ENCODE measurements around the gene MCUB. TPM values are rescaled to one million over a fixed set of nuclear protein-coding genes. Genes with fewer than 3 reads are reported as not detected.

MCUB gene
- total and polyA plus RNA-seq, 2 donors from 2014 or later = 2.3 to 15.2 TPM

DNA sequence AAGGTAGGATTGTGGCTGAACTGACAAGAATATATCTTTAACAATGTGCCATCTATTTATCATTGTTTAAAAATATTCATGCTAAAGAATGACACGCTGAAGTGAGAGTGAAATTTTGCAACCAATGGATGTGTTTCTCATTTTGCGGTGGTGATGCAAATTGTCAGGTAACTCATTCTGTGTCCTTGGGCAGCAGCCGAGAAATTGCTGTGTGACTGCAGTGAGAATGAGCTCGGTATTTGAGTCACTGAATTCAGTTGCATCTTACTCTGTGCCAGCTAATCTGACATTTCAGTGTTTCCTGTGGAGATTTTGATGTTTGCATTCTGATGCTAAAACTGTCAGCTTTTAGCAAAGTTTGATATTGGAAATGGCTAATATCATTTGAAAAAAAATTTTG, 28.1 kb downstream of the MCUB start:
- Histone ChIP-seq H3K27ac (ENCODE audit: low read depth in 2 of 2, low read length in 2 of 2) (no peak overlapping the region), H3K4me3 (ENCODE audit: low read length in 3 of 3) (no peak overlapping the region), H3K9ac (ENCODE audit: low read length in 3 of 3) (no peak overlapping the region), H3K9me3 (ENCODE audit: control insufficient read depth in 2 of 3, insufficient read depth in 1 of 3, low read length in 3 of 3) (no peaks in the 10 kb centered on the region), H3K4me1 (ENCODE audit: control insufficient read depth in 2 of 3, insufficient read depth in 2 of 3, low read depth in 1 of 3, low read length in 3 of 3) (no peaks in the 10 kb centered on the region), H3K36me3 (ENCODE audit: control insufficient read depth in 2 of 3, insufficient read depth in 3 of 3, low read length in 3 of 3) (no peaks in the 10 kb centered on the region), H3K27me3 (ENCODE audit: control insufficient read depth, insufficient read depth, low read length) (no peaks in the 10 kb centered on the region)
- intact Hi-C loops (cut with DNase I) = no loop called here
- TF ChIP-seq, protein P1, sequence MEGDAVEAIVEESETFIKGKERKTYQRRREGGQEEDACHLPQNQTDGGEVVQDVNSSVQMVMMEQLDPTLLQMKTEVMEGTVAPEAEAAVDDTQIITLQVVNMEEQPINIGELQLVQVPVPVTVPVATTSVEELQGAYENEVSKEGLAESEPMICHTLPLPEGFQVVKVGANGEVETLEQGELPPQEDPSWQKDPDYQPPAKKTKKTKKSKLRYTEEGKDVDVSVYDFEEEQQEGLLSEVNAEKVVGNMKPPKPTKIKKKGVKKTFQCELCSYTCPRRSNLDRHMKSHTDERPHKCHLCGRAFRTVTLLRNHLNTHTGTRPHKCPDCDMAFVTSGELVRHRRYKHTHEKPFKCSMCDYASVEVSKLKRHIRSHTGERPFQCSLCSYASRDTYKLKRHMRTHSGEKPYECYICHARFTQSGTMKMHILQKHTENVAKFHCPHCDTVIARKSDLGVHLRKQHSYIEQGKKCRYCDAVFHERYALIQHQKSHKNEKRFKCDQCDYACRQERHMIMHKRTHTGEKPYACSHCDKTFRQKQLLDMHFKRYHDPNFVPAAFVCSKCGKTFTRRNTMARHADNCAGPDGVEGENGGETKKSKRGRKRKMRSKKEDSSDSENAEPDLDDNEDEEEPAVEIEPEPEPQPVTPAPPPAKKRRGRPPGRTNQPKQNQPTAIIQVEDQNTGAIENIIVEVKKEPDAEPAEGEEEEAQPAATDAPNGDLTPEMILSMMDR (IDR thresholded peaks at IDR 0.05; ENCODE audit: borderline replicate concordance, extremely low read depth, insufficient read depth) = no peak
- no peak for FAIRE-seq
- DNase-seq = no peak

DNA sequence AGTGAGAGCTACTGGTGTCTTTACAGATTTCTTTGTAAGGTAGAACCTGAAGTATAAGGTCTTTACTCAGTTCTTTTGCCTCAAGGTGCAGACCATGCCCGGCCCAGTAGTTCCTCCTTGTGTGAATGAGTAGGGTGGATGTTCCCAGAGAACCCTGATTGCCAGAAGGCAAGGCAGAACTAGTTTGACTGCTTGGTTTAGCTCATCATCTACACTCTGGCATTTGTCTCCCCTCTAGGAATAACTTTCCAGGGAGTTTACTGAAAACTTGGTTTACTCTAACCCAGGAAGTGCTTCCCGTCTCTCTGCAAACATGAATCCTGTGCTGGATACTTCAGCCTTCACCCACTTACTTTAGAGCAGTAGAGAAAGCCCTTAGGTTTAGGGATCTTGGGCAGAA, 29.1 kb downstream of the MCUB start:
- TF ChIP-seq, protein P1 (IDR thresholded peaks at IDR 0.05; ENCODE audit: borderline replicate concordance, extremely low read depth, insufficient read depth) = no peak
- Histone ChIP-seq H3K9me3 (ENCODE audit: control insufficient read depth in 2 of 3, insufficient read depth in 1 of 3, low read length in 3 of 3) (no peaks in the 10 kb centered on the region), H3K9ac (ENCODE audit: low read length in 3 of 3) (no peak overlapping the region), H3K27me3 (ENCODE audit: control insufficient read depth, insufficient read depth, low read length) (no peaks in the 10 kb centered on the region), H3K4me3 (ENCODE audit: low read length in 3 of 3) (no peak overlapping the region), H3K36me3 (ENCODE audit: control insufficient read depth in 2 of 3, insufficient read depth in 3 of 3, low read length in 3 of 3) (no peaks in the 10 kb centered on the region), H3K4me1 (ENCODE audit: control insufficient read depth in 2 of 3, insufficient read depth in 2 of 3, low read depth in 1 of 3, low read length in 3 of 3) (no peaks in the 10 kb centered on the region), H3K27ac (ENCODE audit: low read depth in 2 of 2, low read length in 2 of 2) (no peak overlapping the region)
- intact Hi-C loops (cut with DNase I) = no loop called here
- DNase-seq = no peak
- no peak for FAIRE-seq

DNA sequence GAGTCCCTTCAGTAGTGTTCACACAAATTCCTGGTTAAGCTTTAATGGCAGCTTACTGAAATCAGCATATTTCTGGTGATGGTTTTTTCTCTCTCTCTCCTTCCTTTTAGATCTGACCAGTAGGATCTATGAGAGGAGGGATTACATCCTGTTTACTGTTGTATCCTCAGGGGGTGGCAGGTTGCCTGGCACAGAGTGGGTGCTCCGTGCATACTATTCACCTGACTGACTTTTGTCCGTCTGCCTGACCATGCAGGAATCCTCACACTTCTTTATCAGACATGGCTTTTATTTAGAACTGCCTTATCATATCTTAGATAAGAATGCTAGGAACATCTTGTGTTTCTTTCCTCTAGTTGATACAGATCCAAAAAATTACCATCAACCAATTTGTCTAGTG, 29.6 kb downstream of the MCUB start:
- intact Hi-C loops (cut with DNase I) = no loop called here
- H3K9me3 ChIP-seq (ENCODE audit: control insufficient read depth in 2 of 3, insufficient read depth in 1 of 3, low read length in 3 of 3) = no peaks in the 10 kb centered on the region
- no peaks in the 10 kb centered on the region for H3K36me3 ChIP-seq (ENCODE audit: control insufficient read depth in 2 of 3, insufficient read depth in 3 of 3, low read length in 3 of 3)
- H3K4me3 ChIP-seq (ENCODE audit: low read length in 3 of 3) = no peak overlapping the region
- H3K27ac ChIP-seq (ENCODE audit: low read depth in 2 of 2, low read length in 2 of 2) = no peak overlapping the region
- FAIRE-seq (no peak), DNase-seq (no peak)
- no peaks in the 10 kb centered on the region for H3K4me1 ChIP-seq (ENCODE audit: control insufficient read depth in 2 of 3, insufficient read depth in 2 of 3, low read depth in 1 of 3, low read length in 3 of 3)
- H3K27me3 ChIP-seq (ENCODE audit: control insufficient read depth, insufficient read depth, low read length) = no peaks in the 10 kb centered on the region
- no peak overlapping the region for H3K9ac ChIP-seq (ENCODE audit: low read length in 3 of 3)
- TF ChIP-seq, protein P1 (IDR thresholded peaks at IDR 0.05; ENCODE audit: borderline replicate concordance, extremely low read depth, insufficient read depth) = no peak

GRCh38 chr4:109590905-109591304, 30.9 kb downstream of the MCUB start:
- intact Hi-C loops (cut with DNase I) = no loop called here
- no peak overlapping the region for H3K27ac ChIP-seq (ENCODE audit: low read depth in 2 of 2, low read length in 2 of 2)

More at GRCh38 chr4:109590905-109591304, 30.9 kb downstream of the MCUB start:
- TF ChIP-seq, protein P1 (IDR thresholded peaks at IDR 0.05; ENCODE audit: borderline replicate concordance, extremely low read depth, insufficient read depth) = no peak
- Histone ChIP-seq H3K27me3 (ENCODE audit: control insufficient read depth, insufficient read depth, low read length) (no peaks in the 10 kb centered on the region), H3K9me3 (ENCODE audit: control insufficient read depth in 2 of 3, insufficient read depth in 1 of 3, low read length in 3 of 3) (no peaks in the 10 kb centered on the region), H3K4me1 (ENCODE audit: control insufficient read depth in 2 of 3, insufficient read depth in 2 of 3, low read depth in 1 of 3, low read length in 3 of 3) (no peaks in the 10 kb centered on the region), H3K4me3 (ENCODE audit: low read length in 3 of 3) (no peak overlapping the region), H3K36me3 (ENCODE audit: control insufficient read depth in 2 of 3, insufficient read depth in 3 of 3, low read length in 3 of 3) (no peaks in the 10 kb centered on the region), H3K9ac (ENCODE audit: low read length in 3 of 3) (no peak overlapping the region)
- DNase-seq = no peak
- FAIRE-seq = no peak
